GM21367 (cell line): Measurements from ENCODE around the gene ZNF124.
"Not testable (repeated sequence)": the region's sequence is repeated elsewhere in the genome, so short reads cannot be mapped to it uniquely, and the experiment has no call there.

Experiments
- ATAC-seq: cut with Tn5 transposase; IDR thresholded peaks from one replicate; pipeline ENCODE4 v1.9.1; 2021; ENCODE audit not compliant: unreplicated experiment

ZNF124 gene

GRCh38 chr1:247173431-247173830, 1.6 kb upstream of the ZNF124 start:
- ATAC-seq, result no peak

GRCh38 chr1:247172996-247173395, 1.2 kb upstream of the ZNF124 start:
- ATAC-seq, result no peak

- ATAC-seq, result peak; percentile 36
Observed at GRCh38 chr1:247171443-247171842, 377 bp downstream of the ZNF124 start.

- no peak for ATAC-seq
Observed at GRCh38 chr1:247165674-247166073, 6.1 kb downstream of the ZNF124 start.

GRCh38 chr1:247164694-247165093, 7.1 kb downstream of the ZNF124 start:
- ATAC-seq, result no peak

GRCh38 chr1:247156787-247157232, 15.0 kb downstream of the ZNF124 start:
- no peak for ATAC-seq

- no peak for ATAC-seq
Observed at GRCh38 chr1:247147781-247148180, 24.0 kb downstream of the ZNF124 start.

GRCh38 chr1:247147120-247147519, 24.7 kb downstream of the ZNF124 start:
- ATAC-seq, result not testable (repeated sequence)

GRCh38 chr1:247146671-247147070, 25.1 kb downstream of the ZNF124 start:
- ATAC-seq, result no peak

- no peak for ATAC-seq
Observed at GRCh38 chr1:247145279-247145678, 26.5 kb downstream of the ZNF124 start.

GRCh38 chr1:247139557-247139956, 32.3 kb downstream of the ZNF124 start:
- not testable (repeated sequence) for ATAC-seq

GRCh38 chr1:247131236-247131635, 40.6 kb downstream of the ZNF124 start:
- ATAC-seq, result no peak

- ATAC-seq, result not testable (repeated sequence)
Observed at GRCh38 chr1:247127519-247128282, 44.1 kb downstream of the ZNF124 start.

- peak; percentile 42 for ATAC-seq
Observed at GRCh38 chr1:247126601-247127000, 45.2 kb downstream of the ZNF124 start.

GRCh38 chr1:247126166-247126565, 45.7 kb downstream of the ZNF124 start:
- peak; percentile 99 for ATAC-seq

GRCh38 chr1:247121382-247121781, 50.4 kb downstream of the ZNF124 start:
- no peak for ATAC-seq

GRCh38 chr1:247120408-247120668, 51.5 kb downstream of the ZNF124 start:
- ATAC-seq, result not testable (repeated sequence)

GRCh38 chr1:247119600-247120407, 52.0 kb downstream of the ZNF124 start:
- ATAC-seq, result no peak

GRCh38 chr1:247118946-247119446, 52.8 kb downstream of the ZNF124 start:
- ATAC-seq, result no peak

- ATAC-seq, result no peak
Observed at GRCh38 chr1:247115545-247115944, 56.3 kb downstream of the ZNF124 start.

GRCh38 chr1:247115141-247115510, 56.7 kb downstream of the ZNF124 start:
- no peak for ATAC-seq
